GM21717 (cell line): Measurements from ENCODE around the gene ZNF790.
"Not testable (repeated sequence)": the region's sequence is repeated elsewhere in the genome, so short reads cannot be mapped to it uniquely, and the experiment has no call there.

Experiments used
- ATAC-seq: cut with Tn5 transposase; IDR thresholded peaks from one replicate; pipeline ENCODE4 v1.9.1; 2021; ENCODE audit warnings: mild to moderate bottlenecking, moderate library complexity; ENCODE audit not compliant: unreplicated experiment

Gene ZNF790

DNA sequence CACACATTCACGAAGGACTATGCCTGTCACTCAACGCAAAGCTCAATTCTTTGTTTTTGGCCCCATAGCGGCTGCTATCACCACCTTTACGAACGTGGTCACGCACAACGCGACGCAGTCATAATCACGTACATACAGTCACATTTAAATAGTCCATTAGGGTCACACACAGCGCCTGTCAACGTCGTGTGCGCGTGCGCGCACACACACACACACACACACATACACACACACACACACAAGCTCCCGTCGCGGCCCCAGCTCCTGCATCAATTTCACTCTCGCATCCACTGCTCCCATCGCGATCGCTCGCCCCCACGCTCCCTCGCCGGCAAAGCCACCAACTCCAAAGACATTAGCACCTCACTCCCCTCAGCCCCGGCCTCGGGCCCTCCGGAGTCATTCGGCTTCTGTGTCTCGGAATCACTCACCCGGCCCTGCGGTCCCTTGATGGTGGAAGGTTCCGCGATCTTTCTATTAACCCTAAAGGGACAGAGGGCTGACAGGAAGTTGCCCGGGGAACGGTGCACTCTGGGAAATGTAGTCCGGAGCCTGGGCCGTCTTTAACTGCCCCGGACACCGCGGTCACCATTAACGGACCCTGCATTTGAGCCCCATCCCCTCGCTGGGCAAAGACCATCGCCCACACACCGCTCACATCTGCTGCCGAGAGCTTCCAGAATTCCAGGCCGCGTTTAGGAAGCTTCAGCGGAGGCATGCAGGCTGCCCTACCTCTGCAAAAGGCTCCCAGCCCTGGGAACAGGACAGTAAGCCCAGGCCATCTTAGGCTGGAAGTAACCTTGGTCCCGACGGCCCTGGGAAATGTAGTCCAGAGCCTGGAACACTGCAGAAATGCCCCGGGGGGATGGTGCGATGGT, at the start of gene ZNF790:
Gene ZNF790 (minus strand): TSS at position 482 of the 878 bp plus-strand sequence. CDS start 12,768 bp downstream, outside the sequence.
- ATAC-seq = peak; percentile 88

DNA sequence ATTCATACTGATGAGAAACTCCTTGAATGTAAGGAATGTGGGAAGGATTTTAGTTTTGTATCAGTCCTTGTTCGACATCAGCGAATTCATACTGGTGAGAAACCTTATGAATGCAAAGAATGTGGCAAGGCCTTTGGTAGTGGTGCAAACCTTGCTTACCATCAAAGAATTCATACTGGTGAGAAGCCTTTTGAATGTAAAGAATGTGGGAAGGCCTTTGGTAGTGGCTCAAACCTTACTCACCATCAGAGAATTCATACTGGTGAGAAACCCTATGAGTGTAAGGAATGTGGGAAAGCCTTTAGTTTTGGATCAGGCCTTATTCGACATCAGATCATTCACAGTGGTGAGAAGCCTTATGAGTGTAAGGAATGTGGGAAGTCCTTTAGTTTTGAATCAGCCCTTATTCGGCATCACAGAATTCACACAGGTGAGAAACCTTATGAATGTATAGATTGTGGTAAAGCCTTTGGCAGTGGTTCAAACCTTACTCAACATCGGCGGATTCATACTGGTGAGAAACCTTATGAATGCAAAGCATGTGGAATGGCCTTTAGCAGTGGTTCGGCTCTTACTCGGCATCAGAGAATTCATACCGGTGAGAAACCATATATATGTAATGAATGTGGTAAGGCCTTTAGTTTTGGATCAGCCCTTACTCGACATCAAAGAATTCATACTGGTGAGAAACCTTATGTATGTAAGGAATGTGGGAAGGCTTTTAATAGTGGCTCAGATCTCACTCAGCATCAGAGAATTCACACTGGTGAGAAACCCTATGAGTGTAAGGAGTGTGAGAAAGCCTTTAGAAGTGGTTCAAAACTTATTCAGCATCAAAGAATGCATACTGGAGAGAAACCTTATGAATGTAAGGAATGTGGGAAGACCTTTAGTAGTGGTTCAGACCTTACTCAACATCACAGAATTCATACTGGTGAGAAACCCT, 39.1 kb upstream of the ZNF790 start:
- ATAC-seq = no peak

DNA sequence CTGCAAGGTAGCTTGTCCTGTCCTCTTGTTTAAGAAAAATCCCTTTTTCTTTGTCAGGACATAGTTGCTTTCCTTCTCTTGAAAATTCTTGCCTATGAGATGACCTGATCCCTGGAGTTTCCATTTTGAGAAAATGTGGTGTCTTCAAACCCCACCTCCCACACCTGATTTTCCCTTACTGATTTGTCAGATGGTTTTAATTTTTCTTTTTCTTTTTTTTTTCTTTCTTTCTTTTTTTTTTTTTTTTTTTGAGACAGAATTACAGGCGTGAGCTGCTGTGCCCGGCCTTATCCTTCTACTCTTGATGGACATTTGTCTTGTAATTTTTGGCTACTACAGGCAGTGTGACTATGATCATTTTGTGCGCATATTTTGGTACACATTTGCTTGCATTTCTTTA, 13.7 kb upstream of the ZNF790 start:
- ATAC-seq = no peak

DNA sequence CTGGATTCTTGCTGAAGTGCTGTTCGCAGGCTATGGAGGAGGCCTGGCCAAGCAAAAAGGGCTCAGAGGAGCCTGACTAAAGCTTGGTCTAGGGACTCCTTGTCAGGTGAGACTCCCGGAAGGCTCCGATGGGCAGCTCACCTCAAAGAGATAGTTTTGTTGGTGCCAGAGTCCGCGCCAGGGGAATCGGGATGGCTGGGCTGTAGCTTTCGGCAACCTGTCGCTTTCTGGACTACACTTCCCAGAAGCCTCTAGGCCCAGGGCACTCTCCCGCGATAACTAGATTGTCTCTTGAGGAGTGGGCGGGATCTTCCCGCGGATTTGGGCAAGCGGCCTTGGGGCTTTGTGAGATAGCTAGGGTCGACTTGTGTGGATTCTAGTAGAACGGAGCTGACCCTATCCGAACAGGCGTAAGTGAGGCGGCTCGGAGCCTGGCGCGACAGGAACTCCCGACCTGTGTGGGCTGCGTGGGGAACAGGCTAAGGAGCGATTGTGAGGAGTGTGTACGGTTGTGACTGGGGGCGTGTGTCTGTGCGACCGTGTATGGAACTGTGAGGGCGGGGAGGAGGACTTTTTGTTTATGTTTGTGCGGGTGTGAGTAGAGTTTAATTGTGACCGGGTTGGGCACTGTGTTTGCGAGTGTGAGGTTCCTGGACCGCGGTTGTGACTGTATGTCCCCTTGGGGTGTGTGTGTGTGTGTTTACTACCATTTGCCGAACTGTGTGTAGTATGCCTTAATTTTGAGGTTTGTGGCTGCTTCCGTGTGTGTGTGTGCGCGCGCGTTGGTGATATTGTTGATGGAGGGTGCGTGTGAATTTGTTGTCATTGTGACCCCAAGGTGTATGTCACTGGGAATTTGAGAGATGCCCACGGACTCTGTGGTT, 12.6 kb upstream of the ZNF790 start, which contains the start of gene ZNF345:
Gene ZNF345 (plus strand): TSS at position 318 of the 884 bp plus-strand sequence. CDS start 25,955 bp downstream, outside the sequence.
- peak; percentile 76 for ATAC-seq

DNA sequence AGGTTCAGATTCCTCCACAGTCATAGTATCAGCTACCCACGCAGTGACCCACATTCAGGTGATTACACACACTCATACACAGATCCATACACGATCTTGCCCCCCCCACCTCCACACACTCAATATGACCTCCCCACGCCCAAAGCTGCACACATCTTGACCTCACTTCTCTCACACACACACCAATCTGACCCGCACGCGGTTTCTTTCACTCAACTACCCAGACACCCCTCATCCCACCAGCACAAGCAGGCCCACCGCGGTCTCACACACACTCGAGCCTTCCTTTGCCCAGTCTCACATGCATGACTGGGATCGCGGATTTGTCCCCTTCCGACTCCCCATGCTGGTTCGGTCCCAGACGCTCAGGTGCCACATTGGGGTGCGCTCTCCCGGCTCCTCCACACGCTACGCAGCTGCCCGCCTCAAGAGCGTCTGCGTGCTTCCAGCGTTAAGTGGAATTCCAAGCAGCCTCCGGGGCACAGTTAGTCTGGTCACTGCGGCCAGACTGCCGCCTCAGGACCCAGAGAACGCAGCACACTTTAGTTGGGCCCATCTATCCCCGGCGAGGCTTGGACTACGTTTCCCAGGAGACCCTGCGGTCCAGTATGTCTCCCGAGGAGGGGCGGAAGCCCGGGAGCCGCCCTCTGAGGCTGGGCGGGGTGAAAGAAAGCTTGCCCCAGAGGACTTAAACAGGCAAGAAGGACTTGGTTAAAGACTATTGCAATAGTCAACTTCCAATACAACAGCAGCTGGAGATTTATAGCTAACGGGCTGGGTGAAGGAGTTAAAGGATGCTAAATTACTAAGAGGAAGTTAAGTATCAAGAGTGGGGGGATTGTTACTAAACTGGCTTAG, 11.7 kb upstream of the ZNF790 start:
- ATAC-seq = peak; percentile 88

DNA sequence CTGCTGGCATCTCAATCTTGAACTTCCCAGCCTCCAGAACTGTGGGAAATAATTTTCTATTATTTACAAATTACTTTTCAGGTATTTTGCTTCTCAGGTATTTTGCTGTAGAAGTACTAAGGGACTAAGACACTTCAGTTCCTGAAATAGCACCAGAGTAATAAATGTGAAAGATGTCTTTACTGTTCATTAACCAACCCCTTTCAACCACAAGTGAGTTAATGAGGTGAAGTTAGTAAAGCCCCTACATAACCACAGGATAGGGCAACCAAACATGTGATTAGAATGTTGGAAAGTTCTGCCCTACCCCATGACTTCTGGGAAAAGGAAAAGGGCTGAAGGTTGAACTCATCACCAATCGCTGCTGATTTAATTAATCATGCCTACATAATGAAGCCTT, 9.8 kb upstream of the ZNF790 start:
- ATAC-seq = no peak

DNA sequence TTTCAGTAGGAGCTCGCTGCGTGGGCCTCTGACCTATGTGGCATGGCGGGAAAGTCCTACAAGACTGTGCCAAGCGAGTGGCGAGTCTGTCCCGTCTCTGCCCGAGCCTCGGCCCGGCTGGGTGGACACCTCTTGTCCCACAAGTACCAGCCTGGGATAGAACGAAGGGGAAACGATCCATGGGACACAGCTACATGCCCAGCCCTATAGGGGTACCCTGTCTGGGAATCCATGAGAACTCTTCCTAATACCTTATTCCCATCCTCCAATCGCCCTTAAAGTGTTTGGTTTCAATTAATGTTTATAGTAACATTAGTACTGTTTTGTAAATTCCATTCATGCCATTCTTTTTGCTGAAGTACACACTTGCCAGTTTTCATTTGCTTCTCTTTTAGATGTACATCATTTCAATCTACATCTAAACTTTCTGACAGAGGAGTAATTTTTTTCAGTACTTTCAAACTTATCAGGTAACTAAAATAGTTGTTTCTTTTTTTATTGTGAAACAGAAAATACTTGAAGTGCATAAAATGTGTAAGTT, 667 bp upstream of the ZNF790 start:
- peak; percentile 20 for ATAC-seq

DNA sequence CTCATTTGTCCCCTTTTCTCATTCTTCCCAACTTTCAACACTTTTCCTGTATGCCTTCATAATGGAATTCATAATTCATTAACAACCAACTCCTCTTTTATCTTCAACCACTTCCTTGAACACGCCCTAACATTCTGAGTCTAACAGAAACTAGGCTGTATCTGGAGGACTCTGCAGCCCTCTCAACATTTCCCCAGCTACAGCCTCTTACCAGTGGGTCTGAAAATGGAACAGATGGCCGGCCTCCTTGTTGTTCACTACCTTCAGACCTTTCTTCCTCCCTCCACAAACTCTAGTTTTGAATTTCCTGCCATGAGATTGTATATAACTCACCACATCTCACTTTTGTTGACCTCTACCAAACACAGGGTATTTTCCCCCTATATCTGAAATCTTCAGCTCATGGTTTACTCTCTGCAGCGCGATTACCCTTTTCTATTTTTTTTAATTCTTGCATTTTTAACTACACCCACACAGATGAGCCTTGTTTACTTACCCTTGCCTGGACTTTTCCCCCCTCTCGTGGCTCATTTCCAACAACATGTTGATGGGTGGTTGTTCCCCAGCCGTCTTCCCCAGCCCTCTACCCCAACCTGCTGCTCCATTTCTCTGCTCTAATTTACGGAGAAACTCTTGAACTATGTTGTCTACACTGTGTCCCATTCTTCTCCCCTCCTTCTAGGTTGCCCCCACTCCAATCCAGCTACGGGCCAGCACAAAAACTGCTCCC, 846 bp downstream of the ZNF790 start:
- no peak for ATAC-seq

DNA sequence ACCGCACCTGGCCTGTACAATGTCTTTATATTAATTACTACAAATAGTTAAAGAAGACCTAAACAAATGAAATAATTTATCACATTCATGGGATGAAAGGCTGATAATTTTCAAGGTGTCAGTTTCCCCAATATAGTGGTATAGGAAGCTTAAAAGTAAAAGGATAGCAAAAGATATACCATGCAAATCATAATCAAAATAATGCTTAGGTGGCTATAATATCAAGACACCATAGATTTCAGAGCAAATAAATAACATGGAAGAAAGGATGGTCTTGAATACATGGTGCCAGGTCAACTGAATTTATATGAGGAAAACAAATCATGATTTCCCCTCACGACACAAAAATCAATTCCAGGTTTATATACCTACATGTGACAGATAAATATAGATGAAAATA, 4.8 kb downstream of the ZNF790 start:
- no peak for ATAC-seq

DNA sequence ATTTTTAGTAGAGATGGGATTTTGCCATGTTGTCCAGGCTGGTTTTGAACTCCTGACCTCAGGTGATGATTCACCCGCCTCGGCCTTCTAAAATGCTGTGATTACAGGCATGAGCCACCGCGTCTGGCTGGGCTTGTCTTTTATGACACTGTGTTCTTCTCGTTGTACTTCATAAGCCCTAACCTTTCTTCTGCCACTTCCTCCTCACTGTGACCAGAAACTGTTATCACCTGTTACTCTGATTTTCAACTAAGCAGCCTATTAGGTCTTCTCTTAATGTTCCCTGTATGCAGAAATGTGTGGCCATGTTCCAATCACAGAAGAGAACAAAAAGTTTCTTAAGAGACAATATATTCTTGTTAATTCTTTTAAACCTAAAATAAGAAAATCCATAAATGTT, 16.4 kb downstream of the ZNF790 start:
- no peak for ATAC-seq

DNA sequence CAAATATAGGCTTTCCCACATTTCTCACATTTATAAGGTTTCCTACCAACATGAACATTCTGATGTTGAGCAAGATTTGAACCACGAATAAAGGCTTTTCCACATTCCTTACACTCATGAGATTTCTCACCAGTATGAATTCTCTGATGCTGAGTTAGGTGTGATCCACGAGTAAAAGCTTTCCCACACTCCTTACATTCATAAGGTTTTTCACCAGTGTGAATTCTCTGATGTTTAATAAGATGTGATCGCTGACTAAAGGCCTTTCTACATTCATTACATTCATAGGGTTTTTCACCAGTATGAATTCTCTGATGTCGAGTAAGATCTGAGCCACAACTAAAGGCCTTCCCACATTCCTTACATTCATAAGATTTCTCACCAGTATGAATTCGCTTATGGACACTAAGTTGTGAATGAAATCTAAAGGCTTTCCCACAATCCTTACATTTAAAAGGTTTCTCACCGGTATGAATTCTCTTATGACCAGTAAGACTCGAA, 19.0 kb downstream of the ZNF790 start:
- no peak for ATAC-seq

DNA sequence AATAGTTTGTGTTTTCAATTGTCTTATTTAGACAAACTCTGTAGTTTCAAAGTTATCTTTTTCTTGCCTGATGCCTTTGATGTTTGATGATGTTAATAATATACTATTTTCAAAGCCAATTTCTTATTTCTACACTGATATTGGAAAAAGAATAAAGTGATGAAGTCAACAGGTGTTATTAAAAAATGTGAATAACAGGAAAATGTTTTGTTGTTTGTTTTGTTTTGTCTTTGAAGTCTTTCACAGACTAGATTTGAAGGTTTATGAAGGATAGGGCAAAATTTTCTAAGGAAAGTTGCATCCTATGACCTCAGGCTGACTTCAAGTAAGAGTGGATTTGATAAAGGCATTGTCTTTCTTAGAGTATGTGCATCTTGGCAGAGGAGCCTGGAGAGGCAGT, 31.2 kb downstream of the ZNF790 start:
- no peak for ATAC-seq

DNA sequence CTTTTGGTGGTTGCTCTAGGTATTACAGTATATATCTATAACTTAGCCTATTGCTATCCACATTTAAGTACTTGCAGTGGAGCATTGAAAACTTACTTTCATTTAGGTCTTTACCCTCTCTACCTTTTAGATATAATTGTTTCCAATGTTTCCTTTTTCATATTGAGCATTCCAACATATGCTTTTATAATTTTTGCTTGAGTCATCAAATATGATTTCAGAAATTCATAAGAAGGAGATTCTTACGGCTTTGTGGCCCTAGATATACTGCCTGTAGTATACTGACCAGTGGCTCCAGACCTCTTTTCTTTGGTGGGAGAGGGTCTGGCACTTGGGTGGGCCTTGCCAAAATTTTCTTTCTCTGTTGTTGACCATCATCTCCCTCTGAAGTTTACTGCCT, 32.8 kb downstream of the ZNF790 start:
- ATAC-seq = no peak

DNA sequence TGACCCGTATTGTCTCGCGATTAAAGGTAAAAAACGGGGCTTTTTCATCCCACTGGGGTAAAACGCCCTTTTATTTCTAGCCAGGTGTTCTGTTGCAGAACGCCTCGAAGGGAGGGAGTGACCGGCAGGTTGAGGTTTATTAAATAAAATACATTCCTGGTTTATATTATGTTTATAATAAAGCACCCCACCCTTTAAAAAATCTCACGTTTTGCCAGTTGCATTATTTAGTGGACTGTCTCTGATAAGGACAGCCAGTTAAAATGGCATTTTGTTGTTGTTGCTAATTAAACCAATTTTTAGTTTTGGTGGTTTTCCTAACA, 40.4 kb downstream of the ZNF790 start:
- ATAC-seq = no peak

DNA sequence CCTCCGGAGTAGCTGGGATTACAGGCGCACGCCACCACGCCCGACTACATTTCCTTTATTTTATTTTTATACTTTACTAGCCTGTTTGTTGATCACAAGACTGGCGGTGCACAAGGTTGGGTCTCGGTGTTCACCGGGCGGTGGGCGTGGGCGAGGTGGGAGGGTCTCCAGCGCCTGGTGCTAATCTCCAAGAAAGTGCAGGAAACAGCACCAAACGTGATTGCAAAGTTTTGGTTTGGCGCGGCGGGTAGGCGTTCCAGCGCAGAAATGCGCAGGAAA, 41.5 kb downstream of the ZNF790 start:
- no peak for ATAC-seq

DNA sequence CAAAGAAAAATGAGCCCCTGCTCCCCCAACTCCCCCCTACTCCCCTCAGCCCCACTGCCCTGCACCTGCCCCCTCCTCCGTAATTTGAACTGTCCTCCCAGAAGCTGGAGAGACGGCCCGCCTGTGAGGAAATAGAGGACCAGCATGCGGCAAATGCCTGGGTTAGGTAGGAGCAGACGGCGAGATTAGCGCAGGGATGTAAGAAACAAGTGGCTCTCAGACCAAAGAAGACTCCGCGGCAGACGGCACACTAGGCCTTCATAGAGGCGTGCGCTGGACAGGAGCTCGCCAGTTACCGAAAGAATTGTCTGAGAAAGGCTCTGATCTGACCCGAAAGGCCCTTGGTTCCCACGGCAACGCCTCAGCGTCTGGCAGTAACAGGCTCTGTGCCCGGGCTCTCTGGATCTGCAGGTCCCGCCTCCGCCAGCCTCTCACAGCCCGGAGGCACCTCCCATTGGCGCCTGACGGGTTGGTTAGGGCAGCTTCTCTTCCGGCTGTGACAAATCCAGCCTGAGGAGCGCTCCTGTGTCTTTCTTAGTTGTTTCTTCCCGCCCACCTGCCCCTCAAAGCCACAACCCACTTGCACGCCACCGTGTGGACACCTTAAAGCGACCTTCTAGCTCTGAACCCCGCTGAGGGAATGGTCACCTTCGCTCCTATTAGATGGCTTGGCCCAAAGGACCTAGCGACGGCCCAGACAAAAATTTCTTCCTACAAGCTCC, 46.6 kb downstream of the ZNF790 start:
- ATAC-seq = not testable (repeated sequence)

DNA sequence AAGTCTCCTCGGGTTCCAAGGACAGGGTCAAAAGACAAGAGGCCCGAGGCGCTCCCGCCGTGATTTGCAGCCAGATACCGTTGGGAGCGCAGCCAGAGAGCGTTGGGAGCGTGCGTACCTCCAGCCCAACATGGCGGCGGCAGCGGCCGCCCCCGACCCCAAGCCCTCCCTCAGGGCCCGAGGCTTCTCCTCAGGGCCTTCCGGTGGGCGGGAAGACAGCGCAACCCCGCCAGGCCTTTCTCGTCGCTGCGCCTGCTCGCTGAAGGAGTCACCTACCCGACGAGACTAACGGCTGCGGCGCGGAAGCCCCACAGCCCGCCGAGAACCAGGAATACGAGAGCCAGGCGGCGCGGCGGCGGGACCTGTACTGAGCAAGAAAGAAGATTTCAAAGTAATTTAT, 62.4 kb downstream of the ZNF790 start:
- no peak for ATAC-seq

DNA sequence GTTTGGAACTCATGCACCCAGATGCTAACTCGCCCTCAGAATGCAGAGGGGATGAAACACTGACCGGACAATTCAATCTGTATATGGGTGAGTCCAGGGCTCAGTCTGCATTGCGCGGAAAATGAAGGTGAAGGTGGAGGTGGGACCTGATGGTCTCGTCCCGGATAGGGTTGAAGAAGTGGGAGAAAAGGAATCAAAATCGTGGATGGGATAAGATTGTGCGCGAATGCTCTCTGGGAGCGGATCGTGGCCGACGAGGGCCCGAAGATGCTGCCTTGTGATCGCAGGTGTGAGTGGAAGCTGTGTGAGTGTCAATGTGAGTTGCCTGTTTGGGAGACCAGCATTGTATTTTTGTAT, 65.0 kb downstream of the ZNF790 start:
- ATAC-seq = peak; percentile 18
